Ascending aorta (tissue), 2 donors: ENCODE data around the gene BMP8B. TPM values are rescaled to one million over a fixed set of nuclear protein-coding genes. Genes with fewer than 3 reads are reported as not detected.

Experiments
- DNase-seq, 2 donors: peaks; one replicate each; pipeline ENCODE4 v3.0.0-alpha.2; 2019; ENCODE audit warnings: low spot score in 2 of 2
- H3K27ac ChIP-seq, 2 donors: fragments of 200-600 bp; sonication (generic); one replicate each; pipeline ENCODE4 v1.5.1; 2016 to 2017; ENCODE audit warnings: mild to moderate bottlenecking in 1 of 2
- H3K27me3 ChIP-seq: fragments of 200-600 bp; sonication (generic); one replicate; pipeline ENCODE4 v1.5.1; 2017
- H3K36me3 ChIP-seq, 2 donors: fragments of 200-600 bp; sonication (generic); one replicate each; pipeline ENCODE4 v1.5.1; 2016
- H3K4me1 ChIP-seq, 2 donors: fragments of 200-600 bp; sonication (generic); one replicate each; pipeline ENCODE4 v1.5.1; 2016 to 2017; ENCODE audit warnings: mild to moderate bottlenecking in 1 of 2
- H3K4me3 ChIP-seq, 2 donors: fragments of 200-600 bp; sonication (generic); one replicate each; pipeline ENCODE4 v1.5.1; 2016 to 2017; ENCODE audit warnings: mild to moderate bottlenecking in 1 of 2
- H3K9me3 ChIP-seq, 2 donors: fragments of 200-600 bp; sonication (generic); one replicate each; pipeline ENCODE4 v1.5.1; 2016
- intact Hi-C: fragments of 100-400 bp; cut with DNase I; formaldehyde crosslinking; loops from one replicate; pipeline ENCODE4 v1.15.1; 2023
- total RNA-seq: library from RNA; depleted of rRNA; stranded (reverse); fragments of >200 nt; gene quantifications from one replicate; pipeline ENCODE4 v1.1.0, GENCODE V29; 2016
- TF ChIP-seq, protein P1 (sequence below), 3 experiments: fragments of 200-600 bp in 2 of 3; fragments of 450-650 bp in 1 of 3; sonication (generic) in 2 of 3; IDR thresholded peaks; one replicate each; pipeline ENCODE4 v1.5.1; 2016 to 2019; ENCODE audit warnings: antibody characterized with exemption in 3 of 3, mild to moderate bottlenecking in 1 of 3, moderate library complexity in 1 of 3

The BMP8B gene
- total RNA-seq, 1 donor from 2014 or later = not detected

DNA sequence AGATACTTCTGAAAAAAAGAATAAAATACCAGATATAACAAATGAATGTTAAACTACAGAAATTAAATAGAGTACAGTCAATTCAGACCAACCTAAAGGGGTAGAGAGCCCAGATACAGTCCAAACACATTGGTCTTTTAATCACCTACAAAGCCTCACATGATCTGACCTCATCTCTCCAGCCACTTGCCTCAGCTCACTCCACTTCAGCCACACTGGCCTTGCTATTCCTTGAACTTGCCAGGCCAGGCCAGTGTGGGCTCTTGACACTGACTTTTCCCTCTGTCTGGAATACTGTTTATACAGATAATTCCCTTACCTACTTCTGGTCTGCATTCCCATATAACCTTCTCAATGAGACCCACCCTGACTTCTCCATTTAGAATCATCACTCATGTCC is 67.0 kb downstream of the BMP8B start:
- TF ChIP-seq, protein P1, sequence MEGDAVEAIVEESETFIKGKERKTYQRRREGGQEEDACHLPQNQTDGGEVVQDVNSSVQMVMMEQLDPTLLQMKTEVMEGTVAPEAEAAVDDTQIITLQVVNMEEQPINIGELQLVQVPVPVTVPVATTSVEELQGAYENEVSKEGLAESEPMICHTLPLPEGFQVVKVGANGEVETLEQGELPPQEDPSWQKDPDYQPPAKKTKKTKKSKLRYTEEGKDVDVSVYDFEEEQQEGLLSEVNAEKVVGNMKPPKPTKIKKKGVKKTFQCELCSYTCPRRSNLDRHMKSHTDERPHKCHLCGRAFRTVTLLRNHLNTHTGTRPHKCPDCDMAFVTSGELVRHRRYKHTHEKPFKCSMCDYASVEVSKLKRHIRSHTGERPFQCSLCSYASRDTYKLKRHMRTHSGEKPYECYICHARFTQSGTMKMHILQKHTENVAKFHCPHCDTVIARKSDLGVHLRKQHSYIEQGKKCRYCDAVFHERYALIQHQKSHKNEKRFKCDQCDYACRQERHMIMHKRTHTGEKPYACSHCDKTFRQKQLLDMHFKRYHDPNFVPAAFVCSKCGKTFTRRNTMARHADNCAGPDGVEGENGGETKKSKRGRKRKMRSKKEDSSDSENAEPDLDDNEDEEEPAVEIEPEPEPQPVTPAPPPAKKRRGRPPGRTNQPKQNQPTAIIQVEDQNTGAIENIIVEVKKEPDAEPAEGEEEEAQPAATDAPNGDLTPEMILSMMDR (IDR thresholded peaks at IDR 0.05) = no peak
- H3K4me1 ChIP-seq = no peaks in the 10 kb centered on the region

DNA sequence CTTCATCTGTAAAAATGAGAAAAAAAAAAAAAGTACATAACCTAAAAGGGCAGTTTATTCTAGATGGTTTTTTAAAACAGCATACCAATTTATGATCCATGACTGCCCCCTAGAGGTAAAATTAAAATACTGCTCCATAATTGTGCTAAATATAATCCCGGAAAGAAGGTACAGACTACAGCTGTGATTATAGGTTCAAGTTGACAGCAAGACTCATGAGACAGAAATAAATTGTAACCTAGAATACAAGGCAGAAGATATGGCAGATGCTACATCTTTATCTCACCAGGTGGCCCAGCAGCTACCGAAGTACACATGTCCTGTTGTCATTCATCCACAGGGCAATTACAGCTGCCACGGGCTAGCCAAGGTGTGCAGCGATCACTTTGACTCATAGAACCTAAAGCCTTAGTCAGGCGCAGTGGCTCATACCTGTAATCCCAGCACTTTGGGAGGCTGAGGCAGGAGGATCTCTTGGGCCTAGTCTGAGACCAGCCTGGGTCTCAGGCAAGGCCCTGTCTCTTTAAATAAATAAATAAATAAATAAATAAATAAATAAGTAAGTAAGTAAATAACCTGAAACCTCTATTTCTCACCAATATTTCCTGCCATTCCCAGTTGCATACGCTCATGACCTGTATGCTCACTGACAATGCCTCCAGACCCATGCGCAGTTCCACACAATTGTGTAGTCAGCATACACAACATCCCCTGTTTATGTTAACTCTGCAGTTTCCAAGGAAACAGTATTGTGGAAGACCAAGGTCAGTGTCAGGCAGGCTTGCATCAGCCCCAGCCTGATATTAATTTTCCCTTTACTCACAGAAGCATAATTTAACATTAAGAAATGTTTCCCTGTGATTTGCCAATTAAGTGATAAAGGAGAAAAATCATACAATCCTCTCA is 68.3 kb downstream of the BMP8B start:
- TF ChIP-seq, protein P1 (IDR thresholded peaks at IDR 0.05) = peak; percentile 55 to 70 (median 70)
- no peaks in the 10 kb centered on the region for H3K4me1 ChIP-seq
- no peak for DNase-seq
- H3K36me3 ChIP-seq = no peaks in the 10 kb centered on the region
- H3K27ac ChIP-seq = no peak overlapping the region
- no peaks in the 10 kb centered on the region for H3K9me3 ChIP-seq
- no peaks in the 10 kb centered on the region for H3K27me3 ChIP-seq
- no peak overlapping the region for H3K4me3 ChIP-seq
- intact Hi-C loops = loop anchor here (1.0 kb wide), 1 partner anchor 114 kb away; no protein-coding TSS in a partner anchor

More for the DNA sequence above, 67.0 kb downstream of the BMP8B start:
- DNase-seq = no peak
- H3K4me3 ChIP-seq = no peak overlapping the region
- no peaks in the 10 kb centered on the region for H3K36me3 ChIP-seq
- no peaks in the 10 kb centered on the region for H3K27me3 ChIP-seq
- intact Hi-C loops = no loop called here
- H3K27ac ChIP-seq = no peak overlapping the region
- H3K9me3 ChIP-seq = no peaks in the 10 kb centered on the region

DNA sequence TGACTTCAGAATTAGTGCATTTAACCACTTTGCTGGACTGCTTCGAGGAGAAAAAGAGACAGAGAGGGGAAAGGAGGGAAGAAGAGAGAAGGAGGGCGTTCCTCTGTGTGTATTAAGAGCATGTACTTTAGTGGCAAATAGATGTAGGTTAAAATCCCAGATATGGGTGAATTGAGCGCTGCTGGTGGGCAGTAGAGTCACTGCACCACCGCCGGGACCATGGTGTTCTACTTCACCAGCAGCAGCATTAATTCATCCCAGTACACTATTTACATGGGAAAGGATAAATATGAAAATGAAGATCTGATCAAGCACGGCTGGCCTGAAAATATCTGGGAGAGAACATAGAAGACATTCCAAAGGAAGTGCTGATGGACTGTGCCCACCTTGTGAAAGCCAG is 70.9 kb downstream of the BMP8B start:
- no peaks in the 10 kb centered on the region for H3K4me1 ChIP-seq
- H3K27me3 ChIP-seq = no peaks in the 10 kb centered on the region
- TF ChIP-seq, protein P1 (IDR thresholded peaks at IDR 0.05) = no peak
- no peak for DNase-seq
- no peaks in the 10 kb centered on the region for H3K9me3 ChIP-seq
- intact Hi-C loops = loop anchor here (5.0 kb wide), 1 partner anchor 61 kb away; no protein-coding TSS in a partner anchor
- no peaks in the 10 kb centered on the region for H3K36me3 ChIP-seq
- H3K27ac ChIP-seq = no peak overlapping the region
- H3K4me3 ChIP-seq = no peak overlapping the region

DNA sequence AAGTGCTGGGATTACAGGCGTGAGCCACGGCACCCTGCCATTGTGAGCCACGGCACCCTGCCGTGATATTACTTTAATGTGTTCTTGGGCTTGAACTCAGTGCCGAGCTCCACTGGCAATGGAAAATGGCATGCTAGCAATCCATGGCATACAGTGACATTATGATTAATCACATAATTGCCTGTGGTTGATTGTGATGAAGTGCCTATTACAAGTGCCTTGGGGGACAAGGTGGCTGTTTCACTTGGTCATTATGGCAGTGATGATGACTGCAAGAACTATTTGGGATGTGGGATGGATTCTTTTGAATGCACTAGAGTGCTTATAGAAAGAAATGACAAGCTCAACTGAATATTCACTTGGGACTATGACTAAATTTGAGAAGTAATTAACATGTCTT is 75.1 kb downstream of the BMP8B start:
- H3K27me3 ChIP-seq = no peaks in the 10 kb centered on the region
- TF ChIP-seq, protein P1 (IDR thresholded peaks at IDR 0.05) = no peak
- no peaks in the 10 kb centered on the region for H3K4me1 ChIP-seq

DNA sequence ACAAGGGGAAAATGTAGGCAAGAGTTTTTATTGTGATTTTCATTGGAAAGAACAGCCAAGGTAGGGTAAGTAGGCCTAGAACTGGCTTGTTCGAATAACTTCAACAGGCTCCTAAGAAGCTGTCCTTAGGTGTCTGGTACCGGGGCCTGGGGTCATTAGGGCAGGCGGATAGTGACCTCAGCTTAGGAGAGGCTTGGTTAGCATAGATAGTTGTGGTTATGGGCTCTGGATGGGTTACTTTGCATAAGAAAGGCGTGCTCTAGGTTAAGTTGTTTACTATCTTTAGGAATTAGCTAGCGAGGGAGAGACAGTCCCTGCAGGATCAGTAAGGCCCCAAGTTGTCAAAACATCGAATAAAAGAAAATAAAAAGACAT is 76.7 kb downstream of the BMP8B start:
- intact Hi-C loops = no loop called here
- TF ChIP-seq, protein P1 (IDR thresholded peaks at IDR 0.05) = no peak

More for the DNA sequence above, 75.1 kb downstream of the BMP8B start:
- Histone ChIP-seq H3K36me3 (no peaks in the 10 kb centered on the region), H3K4me3 (no peak overlapping the region), H3K27ac (no peak overlapping the region), H3K9me3 (no peaks in the 10 kb centered on the region)
- intact Hi-C loops = no loop called here
- no peak for DNase-seq

More for the DNA sequence above, 76.7 kb downstream of the BMP8B start:
- Histone ChIP-seq H3K9me3 (no peaks in the 10 kb centered on the region), H3K27ac (no peak overlapping the region), H3K27me3 (no peaks in the 10 kb centered on the region), H3K4me1 (no peaks in the 10 kb centered on the region), H3K4me3 (no peak overlapping the region), H3K36me3 (no peaks in the 10 kb centered on the region)
- DNase-seq = no peak
